Epithelial cell of proximal tubule (primary cell): ENCODE measurements around the gene CSTB. TPM values are rescaled to one million over a fixed set of nuclear protein-coding genes. Genes with fewer than 3 reads are reported as not detected.

Experiments used
- DNase-seq: peaks from one replicate; pipeline ENCODE4 v3.0.0-alpha.2; 2011; ENCODE audit warnings: low read depth
- H3K4me3 ChIP-seq: 2 replicates; pipeline ENCODE4 v1.5.1; 2011; ENCODE audit warnings: low read depth, mild to moderate bottlenecking, low read length
- CTCF ChIP-seq: conservative IDR thresholded peaks from 2 replicates; pipeline ENCODE4 v1.5.1; 2012; ENCODE audit warnings: low read depth, mild to moderate bottlenecking, low read length
- total RNA-seq: library from RNA; depleted of rRNA; stranded (reverse); fragments of >200 nt; gene quantifications from 2 replicates; pipeline ENCODE4 v1.2.3, GENCODE V29; 2015

Gene CSTB
- total RNA-seq, 1 donor from 2014 or later, result 20.1 TPM

DNA sequence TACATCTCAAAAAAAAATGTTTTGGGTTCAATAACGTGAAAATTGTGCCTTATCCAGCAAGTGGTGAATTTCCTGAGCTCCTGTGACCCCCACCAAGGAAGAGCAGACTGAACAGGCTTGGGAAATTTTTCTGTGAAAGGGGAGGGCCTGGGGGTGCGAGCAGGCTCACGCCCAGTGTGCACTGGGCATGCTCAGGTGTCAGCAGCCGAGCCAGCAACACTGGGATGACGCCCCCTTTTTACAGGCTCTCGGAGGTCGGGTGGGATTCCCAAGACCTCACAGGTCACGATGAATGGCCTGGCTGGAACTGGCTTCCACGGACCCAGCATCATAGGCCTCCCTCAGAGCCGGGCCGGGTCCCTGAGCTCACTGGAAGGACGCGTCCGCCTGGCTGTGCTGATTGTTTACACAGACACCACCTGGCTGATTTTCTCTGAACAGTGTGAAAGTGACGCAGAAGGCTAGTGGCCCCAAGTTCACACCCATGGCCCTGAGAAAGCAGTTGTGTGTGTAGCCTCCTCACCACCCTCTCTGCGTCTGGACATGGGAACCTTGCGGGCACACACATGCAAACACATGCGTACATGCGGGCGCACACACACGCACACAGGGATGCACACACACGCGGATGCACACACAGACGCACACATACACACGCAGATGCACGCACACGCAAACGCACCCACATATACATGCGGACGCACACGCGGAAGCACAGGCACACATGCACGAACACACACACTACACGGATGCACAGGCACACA is 9.2 kb downstream of the CSTB start:
- no peak for TF ChIP-seq CTCF
- no peak for DNase-seq
- H3K4me3 ChIP-seq, result no peak overlapping the region

DNA sequence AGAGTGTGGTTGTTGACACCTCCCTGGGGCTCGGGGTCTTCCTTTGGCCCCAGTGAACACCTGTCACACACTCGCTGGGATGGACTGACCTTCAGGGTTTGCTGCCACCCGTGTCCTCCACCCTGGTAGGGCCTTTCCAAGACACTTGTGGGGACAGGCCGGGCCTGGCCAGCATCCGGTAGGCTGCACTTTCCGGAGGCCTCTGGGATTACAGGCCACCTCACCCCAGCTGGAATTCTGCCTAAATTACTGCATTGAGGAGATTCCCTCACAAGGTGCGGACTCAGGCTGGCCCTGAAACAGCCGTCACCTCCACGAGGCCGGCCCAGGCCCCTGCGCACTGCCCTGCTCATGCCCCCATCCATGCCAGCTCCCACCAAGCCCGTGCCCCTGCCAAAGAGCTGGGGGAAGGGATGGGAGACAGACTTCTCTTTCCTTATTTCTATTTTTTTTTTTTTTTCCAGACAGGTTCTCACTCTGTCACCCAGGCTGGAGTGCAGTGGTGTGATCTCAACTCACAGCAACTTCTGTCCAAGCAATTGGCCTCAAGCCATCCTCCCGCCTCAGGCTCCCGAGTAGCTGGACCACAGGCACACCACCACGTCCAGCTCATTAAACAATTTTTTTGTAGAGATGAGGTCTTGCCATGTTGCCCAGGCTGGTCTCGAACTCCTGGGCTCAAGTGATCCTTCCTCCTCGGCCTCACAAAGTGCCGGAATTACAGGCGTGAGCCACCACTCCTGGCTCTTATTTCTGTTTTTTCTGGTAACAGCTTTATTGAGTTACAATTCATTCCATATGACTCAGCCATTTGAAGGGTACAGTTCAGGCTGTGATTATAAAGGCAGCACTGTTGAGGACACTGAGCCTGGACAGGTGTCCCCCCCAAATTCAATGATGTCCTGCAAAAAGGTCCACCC is 11.3 kb downstream of the CSTB start:
- no peak for DNase-seq
- no peak overlapping the region for H3K4me3 ChIP-seq
- TF ChIP-seq CTCF, result no peak

- no peak for TF ChIP-seq CTCF
- DNase-seq, result no peak
Observed at GRCh38 chr21:43763901-43764523, 12.1 kb downstream of the CSTB start.

DNA sequence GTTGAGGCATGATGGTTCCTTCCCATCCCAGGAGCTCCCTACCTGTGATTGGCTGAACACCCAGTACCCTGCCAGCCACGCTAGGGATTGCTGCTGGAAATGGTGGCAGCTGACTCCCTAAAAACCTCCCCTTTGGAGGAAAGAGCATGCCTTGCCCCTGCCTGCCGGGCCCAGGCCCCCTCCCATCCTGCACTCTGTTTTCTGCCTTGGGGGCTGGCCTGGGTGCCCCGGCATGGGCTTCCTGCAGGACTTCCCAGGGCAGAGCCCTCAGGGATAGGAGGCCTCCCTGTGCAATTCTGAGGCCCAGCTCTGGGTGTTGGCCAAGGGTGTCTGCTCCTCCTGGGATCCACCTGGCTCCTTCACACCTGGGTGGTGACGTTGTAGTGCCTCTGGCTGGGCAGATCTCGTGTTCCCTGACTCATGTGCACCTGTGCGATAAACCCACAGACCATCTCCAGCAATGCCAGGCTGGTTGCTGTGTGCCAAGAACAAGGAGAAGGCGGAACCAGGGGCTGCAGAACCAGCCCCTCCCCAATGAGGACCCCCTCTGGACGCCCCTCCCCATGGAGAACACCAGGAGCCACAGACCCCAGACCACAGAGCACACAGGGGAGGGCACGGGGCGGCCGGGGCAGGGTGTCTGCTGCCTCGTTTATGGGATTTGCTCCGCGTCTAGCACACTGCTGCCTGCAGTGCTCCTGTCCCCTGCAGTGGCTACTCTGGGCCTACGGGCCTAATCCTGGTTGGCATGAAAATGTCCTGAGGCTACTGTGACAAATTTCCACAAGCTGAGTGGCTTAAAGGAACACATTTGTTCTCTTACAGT is 13.6 kb downstream of the CSTB start:
- H3K4me3 ChIP-seq, result no peak overlapping the region
- no peak for DNase-seq
- TF ChIP-seq CTCF, result no peak

More at GRCh38 chr21:43763901-43764523, 12.1 kb downstream of the CSTB start:
- H3K4me3 ChIP-seq, result no peak overlapping the region

DNA sequence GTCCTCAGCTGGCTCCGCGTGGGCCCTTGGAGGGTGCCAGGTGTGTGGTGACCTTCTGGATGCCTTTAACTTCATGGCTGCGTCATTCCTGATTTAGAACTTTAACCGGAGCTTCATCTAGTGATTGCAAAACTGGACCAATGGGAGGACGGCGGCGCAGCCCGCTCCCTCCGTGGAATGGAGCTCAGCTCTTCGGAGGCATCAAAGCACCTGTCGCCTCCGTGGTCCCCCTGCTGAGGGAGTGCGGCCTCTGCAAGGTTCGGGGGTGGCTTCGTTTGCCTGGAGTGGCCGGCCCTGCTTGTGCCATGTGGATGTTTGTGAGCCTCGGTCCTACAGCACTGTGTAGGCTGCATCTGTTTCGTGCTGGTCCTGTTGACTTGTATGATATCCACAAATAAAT is 14.2 kb downstream of the CSTB start:
- no peak for TF ChIP-seq CTCF
- DNase-seq, result no peak
- no peak overlapping the region for H3K4me3 ChIP-seq

DNA sequence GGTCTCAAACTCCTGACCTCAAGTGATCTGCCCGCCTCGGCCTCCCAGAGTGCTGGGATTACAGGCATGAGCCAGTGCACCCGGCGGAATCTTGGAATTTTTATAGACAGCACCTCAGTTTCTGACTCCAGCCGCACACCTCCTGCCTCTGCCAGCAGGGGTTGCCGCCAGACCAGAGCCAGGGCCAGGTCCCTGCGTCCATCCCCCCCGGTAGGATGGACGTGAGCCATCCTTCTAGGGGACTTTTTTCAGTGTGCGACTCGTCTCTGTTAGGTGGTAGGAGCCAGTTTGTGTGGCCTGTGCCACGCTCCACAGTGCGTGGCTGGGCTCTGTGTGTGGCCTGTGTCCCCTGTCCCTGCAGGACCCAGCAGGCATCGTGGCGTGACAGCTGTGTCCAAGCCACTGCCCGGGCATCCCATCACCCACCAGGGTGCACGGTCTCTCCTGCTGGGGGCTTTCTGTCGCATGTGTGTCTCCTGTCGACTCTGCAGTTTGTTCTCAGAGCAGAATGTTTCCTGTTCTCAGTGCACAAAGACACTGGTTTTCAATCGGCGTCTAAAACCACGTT is 15.6 kb downstream of the CSTB start:
- no peak for TF ChIP-seq CTCF
- DNase-seq, result no peak
- H3K4me3 ChIP-seq, result no peak overlapping the region
